Measurements from ENCODE around the gene IQCN.
"Not testable (repeated sequence)": the region's sequence is repeated elsewhere in the genome, so short reads cannot be mapped to it uniquely, and the experiment has no call there.

IQCN gene

DNA sequence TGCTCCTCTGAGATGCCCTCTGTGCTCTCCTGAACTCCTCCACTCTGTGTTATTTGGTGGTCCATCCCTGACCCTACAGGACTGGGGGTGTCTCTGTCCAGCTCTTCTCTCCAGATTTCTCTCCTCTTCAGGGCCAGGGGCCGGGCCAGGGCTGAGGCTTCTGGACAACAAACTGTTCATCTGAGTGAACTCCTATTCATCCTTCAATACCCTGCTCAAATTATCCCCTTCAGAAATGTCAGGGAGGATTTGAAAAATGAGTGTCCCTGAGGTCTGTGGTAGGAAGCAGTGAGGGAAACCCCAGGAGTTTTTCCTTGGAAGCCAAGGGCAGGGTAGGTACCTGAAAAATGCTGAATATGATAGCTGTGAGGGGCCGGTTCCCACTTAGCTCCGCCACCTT, 55.7 kb downstream of the IQCN start:
- no peak overlapping the region for H3K4me3 ChIP-seq
- DNase-seq (ENCODE audit: low spot score), result no peak
- H3K27ac ChIP-seq, result no peak overlapping the region
- TF ChIP-seq, protein P1, sequence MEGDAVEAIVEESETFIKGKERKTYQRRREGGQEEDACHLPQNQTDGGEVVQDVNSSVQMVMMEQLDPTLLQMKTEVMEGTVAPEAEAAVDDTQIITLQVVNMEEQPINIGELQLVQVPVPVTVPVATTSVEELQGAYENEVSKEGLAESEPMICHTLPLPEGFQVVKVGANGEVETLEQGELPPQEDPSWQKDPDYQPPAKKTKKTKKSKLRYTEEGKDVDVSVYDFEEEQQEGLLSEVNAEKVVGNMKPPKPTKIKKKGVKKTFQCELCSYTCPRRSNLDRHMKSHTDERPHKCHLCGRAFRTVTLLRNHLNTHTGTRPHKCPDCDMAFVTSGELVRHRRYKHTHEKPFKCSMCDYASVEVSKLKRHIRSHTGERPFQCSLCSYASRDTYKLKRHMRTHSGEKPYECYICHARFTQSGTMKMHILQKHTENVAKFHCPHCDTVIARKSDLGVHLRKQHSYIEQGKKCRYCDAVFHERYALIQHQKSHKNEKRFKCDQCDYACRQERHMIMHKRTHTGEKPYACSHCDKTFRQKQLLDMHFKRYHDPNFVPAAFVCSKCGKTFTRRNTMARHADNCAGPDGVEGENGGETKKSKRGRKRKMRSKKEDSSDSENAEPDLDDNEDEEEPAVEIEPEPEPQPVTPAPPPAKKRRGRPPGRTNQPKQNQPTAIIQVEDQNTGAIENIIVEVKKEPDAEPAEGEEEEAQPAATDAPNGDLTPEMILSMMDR (IDR thresholded peaks at IDR 0.05), result no peak

DNA sequence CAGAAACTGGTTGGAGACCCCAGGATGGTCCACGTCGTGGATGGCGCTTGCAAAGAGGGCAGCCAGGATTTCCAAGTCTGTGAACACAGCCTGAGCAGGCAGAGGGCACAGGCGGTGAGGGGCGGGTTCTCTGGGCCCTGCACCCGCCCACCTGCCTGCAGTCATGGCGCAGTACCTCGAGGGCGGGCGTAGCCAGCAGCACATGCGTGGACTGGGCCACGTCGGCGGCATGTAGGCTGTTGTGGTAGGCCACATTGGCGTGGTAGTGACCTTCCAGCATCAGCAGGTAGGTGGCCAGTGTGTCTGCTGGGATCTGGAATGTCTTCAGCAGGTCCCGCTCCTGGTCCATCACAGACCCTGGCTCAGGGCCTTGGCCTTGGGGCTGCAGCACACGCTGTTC, 56.1 kb downstream of the IQCN start:
- TF ChIP-seq, protein P1 (IDR thresholded peaks at IDR 0.05), result no peak
- Histone ChIP-seq H3K4me3 (no peak overlapping the region), H3K27ac (no peak overlapping the region)
- no peak for DNase-seq (ENCODE audit: low spot score)

DNA sequence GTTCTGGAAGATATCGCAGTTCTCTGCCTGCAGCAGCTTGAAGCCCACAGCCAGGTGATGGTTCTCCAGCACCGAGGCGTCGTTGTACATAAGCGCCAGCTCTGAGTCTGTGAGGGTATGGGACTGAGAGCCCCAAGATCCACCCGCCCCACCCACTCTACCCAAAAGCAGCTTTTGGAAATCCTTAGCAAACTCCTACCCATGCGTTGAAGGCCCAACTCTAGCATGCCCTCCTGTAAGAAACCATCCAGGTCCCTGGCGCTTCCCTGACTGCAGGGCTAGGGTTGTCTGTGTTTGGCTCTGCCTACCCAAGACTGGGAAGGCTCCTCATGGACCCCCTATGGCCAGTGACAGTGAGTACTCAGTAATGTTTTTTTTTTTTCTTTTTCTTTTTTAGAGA, 57.5 kb downstream of the IQCN start:
- H3K4me3 ChIP-seq, result no peak overlapping the region
- no peak overlapping the region for H3K27ac ChIP-seq
- DNase-seq (ENCODE audit: low spot score), result no peak
- TF ChIP-seq, protein P1 (IDR thresholded peaks at IDR 0.05), result no peak

DNA sequence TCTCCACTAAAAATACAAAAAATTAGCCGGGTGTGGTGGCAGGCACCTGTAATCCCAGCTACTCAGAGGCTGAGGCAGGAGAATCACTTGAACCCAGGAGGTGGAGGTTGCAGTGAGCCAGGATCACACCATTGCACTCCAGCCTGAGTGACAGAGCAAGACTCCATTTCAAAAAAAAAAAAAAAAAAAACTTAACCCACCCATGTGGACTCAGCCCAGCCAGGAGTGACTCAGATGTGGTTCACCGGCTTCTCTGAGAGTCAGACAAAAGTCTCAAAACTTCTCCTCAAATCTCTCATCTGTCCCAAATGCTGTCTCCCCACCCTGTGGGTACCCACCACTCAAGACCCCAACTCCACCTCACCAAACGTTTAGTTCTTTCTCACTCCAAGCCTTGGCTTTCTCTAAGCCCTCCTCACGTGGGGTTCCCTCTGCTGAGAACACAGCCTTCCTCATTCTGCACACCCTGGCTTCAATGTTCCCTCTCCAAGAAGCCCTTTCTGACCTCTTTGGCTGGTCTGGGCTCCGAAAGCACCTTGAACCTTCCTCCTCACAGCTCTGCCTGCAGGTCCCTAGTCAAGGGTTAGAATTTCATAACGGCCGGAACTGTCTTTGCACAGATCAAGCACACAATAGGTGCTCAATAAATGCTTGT, 59.3 kb downstream of the IQCN start:
- no peak for DNase-seq (ENCODE audit: low spot score)
- no peak overlapping the region for H3K4me3 ChIP-seq
- TF ChIP-seq, protein P1 (IDR thresholded peaks at IDR 0.05), result no peak

DNA sequence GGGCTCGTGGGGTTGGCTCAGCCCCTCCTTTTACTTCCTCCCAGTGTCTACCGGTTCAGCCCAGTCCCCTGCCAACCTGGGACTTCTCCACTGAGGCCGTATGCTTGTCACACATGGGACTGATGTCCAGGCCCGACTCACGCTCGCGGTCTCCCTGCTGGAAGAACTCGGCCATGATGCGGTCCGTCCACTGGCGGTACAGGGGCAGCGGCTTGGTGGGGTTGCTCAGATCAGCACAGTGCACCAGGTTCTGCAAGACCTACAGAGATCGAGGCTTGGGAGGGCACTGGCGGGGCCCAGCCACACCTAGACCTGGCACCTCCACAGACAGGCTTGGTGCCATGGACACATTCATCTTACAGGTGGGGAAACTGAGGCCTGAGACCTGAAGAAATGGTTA, 62.6 kb downstream of the IQCN start:
- TF ChIP-seq, protein P1 (IDR thresholded peaks at IDR 0.05), result no peak
- H3K4me3 ChIP-seq, result no peak overlapping the region
- H3K27ac ChIP-seq, result no peak overlapping the region
- DNase-seq (ENCODE audit: low spot score), result no peak

More for the DNA sequence above, 59.3 kb downstream of the IQCN start:
- no peak overlapping the region for H3K27ac ChIP-seq

DNA sequence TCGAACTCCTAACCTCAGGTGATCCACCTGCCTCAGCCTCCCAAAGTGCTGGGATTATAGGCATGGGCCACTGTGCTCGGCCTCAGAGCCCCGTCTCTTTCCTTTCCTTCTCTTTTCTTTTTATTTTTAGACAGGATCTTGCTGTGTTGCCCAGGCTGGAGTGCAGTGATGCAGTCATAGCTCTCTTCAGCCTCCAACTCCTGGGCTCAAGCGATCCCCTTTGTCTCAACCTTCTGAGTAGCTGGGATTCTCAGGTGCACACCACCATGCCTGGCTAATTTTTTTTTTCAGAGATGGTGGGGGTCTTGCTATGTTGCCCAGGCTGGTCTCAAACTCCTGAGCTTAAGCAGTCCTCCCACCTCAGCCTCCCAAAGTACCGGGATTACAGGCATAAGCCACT, 64.3 kb downstream of the IQCN start:
- H3K4me3 ChIP-seq; DNase-seq (ENCODE audit: low spot score); H3K27ac ChIP-seq: not testable (repeated sequence)

DNA sequence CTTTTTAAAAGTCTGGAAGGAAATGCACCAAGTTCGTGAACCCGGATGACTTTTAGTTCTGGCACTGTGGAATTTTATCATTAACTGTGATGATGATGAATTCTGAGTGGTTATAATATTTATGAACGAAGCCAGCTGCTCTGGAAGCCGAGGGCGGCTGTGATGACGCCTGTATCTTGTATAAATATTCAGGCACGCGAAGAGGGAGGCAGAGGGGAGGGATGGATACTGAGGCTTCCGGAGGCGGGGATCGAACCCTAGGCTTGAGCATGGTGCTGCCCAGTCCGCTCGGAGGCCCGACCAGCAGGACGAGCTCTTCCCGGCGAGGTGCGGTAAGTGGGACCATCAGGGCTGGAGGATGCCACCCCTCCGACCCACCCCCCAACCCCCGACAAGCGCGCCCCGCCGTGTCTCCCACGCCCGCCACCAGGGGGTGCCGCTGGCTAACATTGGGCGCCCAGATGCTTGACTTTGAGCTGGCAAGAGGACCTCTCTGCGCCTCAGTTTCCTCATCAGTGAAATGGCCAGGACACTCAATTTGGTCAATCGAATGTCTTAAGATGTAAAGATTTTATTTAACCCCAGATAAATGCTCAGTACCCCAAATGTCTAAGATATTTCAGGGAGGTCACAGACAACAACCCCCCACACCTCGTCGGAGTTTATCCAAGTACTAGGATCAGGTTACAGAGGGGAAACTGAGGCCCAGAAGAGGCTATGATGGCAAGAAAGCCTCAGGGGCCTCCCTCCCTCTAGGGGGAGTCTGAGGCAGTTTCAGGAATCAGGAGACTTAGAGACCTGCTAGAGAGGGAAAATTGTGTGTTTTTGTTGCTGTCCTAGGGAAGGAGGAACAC, 65.9 kb downstream of the IQCN start:
- TF ChIP-seq, protein P1 (IDR thresholded peaks at IDR 0.05), result peak; percentile 65
- Histone ChIP-seq H3K27ac (peak overlapping the region in 1 of 2 donors; percentile 81), H3K4me3 (peak overlapping the region; percentile 37)
- DNase-seq (ENCODE audit: low spot score), result no peak
